ENCODE measurements around the gene BCAS1. TPM values are rescaled to one million over a fixed set of nuclear protein-coding genes. Genes with fewer than 3 reads are reported as not detected.

Gene BCAS1
- total RNA-seq, 1 donor from 2014 or later, result not detected

GRCh38 chr20:54079652-54080051 lies 9.3 kb upstream of the BCAS1 start:
- TF ChIP-seq CTCF (IDR thresholded peaks at IDR 0.05; ENCODE audit: insufficient read depth, low read length, severe bottlenecking), result no peak
- Histone ChIP-seq H3K4me3 (ENCODE audit: low read depth, low read length) (no peak overlapping the region), H3K36me3 (ENCODE audit: control insufficient read depth, insufficient read depth, low read length) (no peaks in the 10 kb centered on the region), H3K27me3 (ENCODE audit: control insufficient read depth, insufficient read depth, low read length) (no peaks in the 10 kb centered on the region)
- FAIRE-seq (no peak), DNase-seq (ENCODE audit: low read depth) (no peak)

- TF ChIP-seq CTCF (IDR thresholded peaks at IDR 0.05; ENCODE audit: insufficient read depth, low read length, severe bottlenecking), result no peak
Measured at GRCh38 chr20:54078296-54078984, 8.0 kb upstream of the BCAS1 start.

GRCh38 chr20:54076259-54076658 lies 5.9 kb upstream of the BCAS1 start:
- no peaks in the 10 kb centered on the region for H3K36me3 ChIP-seq (ENCODE audit: control insufficient read depth, insufficient read depth, low read length)
- no peaks in the 10 kb centered on the region for H3K27me3 ChIP-seq (ENCODE audit: control insufficient read depth, insufficient read depth, low read length)
- TF ChIP-seq CTCF (IDR thresholded peaks at IDR 0.05; ENCODE audit: insufficient read depth, low read length, severe bottlenecking), result no peak
- H3K4me3 ChIP-seq (ENCODE audit: low read depth, low read length), result no peak overlapping the region
- no peak for DNase-seq (ENCODE audit: low read depth)
- FAIRE-seq, result no peak

More at GRCh38 chr20:54078296-54078984, 8.0 kb upstream of the BCAS1 start:
- H3K36me3 ChIP-seq (ENCODE audit: control insufficient read depth, insufficient read depth, low read length), result no peaks in the 10 kb centered on the region
- DNase-seq (ENCODE audit: low read depth) (no peak), FAIRE-seq (no peak)
- no peak overlapping the region for H3K4me3 ChIP-seq (ENCODE audit: low read depth, low read length)
- no peaks in the 10 kb centered on the region for H3K27me3 ChIP-seq (ENCODE audit: control insufficient read depth, insufficient read depth, low read length)

GRCh38 chr20:54075322-54075721 lies 4.9 kb upstream of the BCAS1 start:
- no peak for FAIRE-seq
- no peak for TF ChIP-seq CTCF (IDR thresholded peaks at IDR 0.05; ENCODE audit: insufficient read depth, low read length, severe bottlenecking)
- no peaks in the 10 kb centered on the region for H3K27me3 ChIP-seq (ENCODE audit: control insufficient read depth, insufficient read depth, low read length)
- no peak for DNase-seq (ENCODE audit: low read depth)
- H3K4me3 ChIP-seq (ENCODE audit: low read depth, low read length), result no peak overlapping the region
- no peaks in the 10 kb centered on the region for H3K36me3 ChIP-seq (ENCODE audit: control insufficient read depth, insufficient read depth, low read length)

GRCh38 chr20:54074511-54074910 lies 4.1 kb upstream of the BCAS1 start:
- TF ChIP-seq CTCF (IDR thresholded peaks at IDR 0.05; ENCODE audit: insufficient read depth, low read length, severe bottlenecking), result no peak
- DNase-seq (ENCODE audit: low read depth) (no peak), FAIRE-seq (no peak)
- no peaks in the 10 kb centered on the region for H3K27me3 ChIP-seq (ENCODE audit: control insufficient read depth, insufficient read depth, low read length)
- no peak overlapping the region for H3K4me3 ChIP-seq (ENCODE audit: low read depth, low read length)
- no peaks in the 10 kb centered on the region for H3K36me3 ChIP-seq (ENCODE audit: control insufficient read depth, insufficient read depth, low read length)

- no peaks in the 10 kb centered on the region for H3K36me3 ChIP-seq (ENCODE audit: control insufficient read depth, insufficient read depth, low read length)
- no peak for TF ChIP-seq CTCF (IDR thresholded peaks at IDR 0.05; ENCODE audit: insufficient read depth, low read length, severe bottlenecking)
- H3K27me3 ChIP-seq (ENCODE audit: control insufficient read depth, insufficient read depth, low read length), result no peaks in the 10 kb centered on the region
- H3K4me3 ChIP-seq (ENCODE audit: low read depth, low read length), result no peak overlapping the region
- no peak for DNase-seq (ENCODE audit: low read depth)
- FAIRE-seq, result no peak
Measured at GRCh38 chr20:54073288-54073687, 2.9 kb upstream of the BCAS1 start.

Measured in bronchial epithelial cell (primary cell).